Suprapubic skin (tissue), 4 donors: ENCODE measurements around the gene ANGEL2. TPM values are rescaled to one million over a fixed set of nuclear protein-coding genes. Genes with fewer than 3 reads are reported as not detected.

Experiments used
- DNase-seq, 2 donors: peaks; one replicate each; pipeline ENCODE4 v3.0.0-alpha.2; 2019; ENCODE audit warnings: low spot score in 2 of 2
- H3K27ac ChIP-seq: fragments of 200-600 bp; sonication (generic); one replicate; pipeline ENCODE4 v1.5.1; 2019
- H3K27me3 ChIP-seq: fragments of 200-600 bp; sonication (generic); one replicate; pipeline ENCODE4 v1.5.1; 2019
- H3K36me3 ChIP-seq: fragments of 200-600 bp; sonication (generic); one replicate; pipeline ENCODE4 v1.5.1; 2019
- H3K4me1 ChIP-seq: fragments of 200-600 bp; sonication (generic); one replicate; pipeline ENCODE4 v1.5.1; 2019
- H3K4me3 ChIP-seq: fragments of 200-600 bp; sonication (generic); one replicate; pipeline ENCODE4 v1.5.1; 2019; ENCODE audit warnings: mild to moderate bottlenecking
- H3K9me3 ChIP-seq: fragments of 200-600 bp; sonication (generic); one replicate; pipeline ENCODE4 v1.5.1; 2019
- CTCF ChIP-seq, 2 donors: fragments of 200-600 bp in 1 of 2; fragments of 450-650 bp in 1 of 2; sonication (generic) in 1 of 2; IDR thresholded peaks; one replicate each; pipeline ENCODE4 v1.5.1; 2016 to 2019; ENCODE audit warnings: antibody characterized with exemption in 2 of 2, mild to moderate bottlenecking in 1 of 2, moderate library complexity in 1 of 2
- EP300 ChIP-seq: sonication (generic); formaldehyde crosslinking; IDR thresholded peaks from one replicate; pipeline ENCODE4 v1.6.1; 2017; ENCODE audit warnings: antibody characterized with exemption
- POLR2A ChIP-seq, 2 donors: fragments of 450-650 bp; IDR thresholded peaks; one replicate each; pipeline ENCODE4 v1.6.1; 2017; ENCODE audit warnings: antibody characterized with exemption in 2 of 2, mild to moderate bottlenecking in 2 of 2, moderate library complexity in 2 of 2
- POLR2AphosphoS5 ChIP-seq, 3 donors: sonication (generic); formaldehyde crosslinking; IDR thresholded peaks; one replicate each; pipeline ENCODE4 v1.6.1; 2017; ENCODE audit warnings: antibody characterized with exemption in 3 of 3
- WGBS: methylation state at CpG from one replicate; pipeline ENCODE4 v1.1.5; 2018; 5-methylcytosine and 5-hydroxymethylcytosine counted together
- total RNA-seq, 4 donors: library from RNA; depleted of rRNA; stranded (reverse); fragments of >200 nt; gene quantifications; one replicate each; pipeline ENCODE4 v1.1.0, GENCODE V29; 2016

The ANGEL2 gene
- total RNA-seq, 4 donors from 2014 or later = 27.9 to 116 (median 36.0) TPM

GRCh38 chr1:212981571-212982328, 33.9 kb downstream of the ANGEL2 start:
- 52% methylated on average over 13 of the region's 13 CpGs for WGBS

GRCh38 chr1:212981025-212981495, 34.6 kb downstream of the ANGEL2 start:
- no peaks in the 10 kb centered on the region for H3K36me3 ChIP-seq
- no peaks in the 10 kb centered on the region for H3K9me3 ChIP-seq
- TF ChIP-seq CTCF (IDR thresholded peaks at IDR 0.05) (no peak), POLR2A (IDR thresholded peaks at IDR 0.05) (no peak), EP300 (no peak), POLR2AphosphoS5 (IDR thresholded peaks at IDR 0.05) (no peak)
- H3K27me3 ChIP-seq = no peaks in the 10 kb centered on the region
- WGBS = 45% methylated on average over 8 of the region's 11 CpGs
- no peak overlapping the region for H3K4me3 ChIP-seq
- DNase-seq = no peak
- peaks cover 18% of the 10 kb centered on the region for H3K4me1 ChIP-seq
- H3K27ac ChIP-seq = no peak overlapping the region

More at GRCh38 chr1:212981571-212982328, 33.9 kb downstream of the ANGEL2 start:
- Histone ChIP-seq H3K4me3 (no peak overlapping the region), H3K4me1 (peaks cover 18% of the 10 kb centered on the region), H3K27ac (no peak overlapping the region), H3K27me3 (no peaks in the 10 kb centered on the region), H3K9me3 (no peaks in the 10 kb centered on the region), H3K36me3 (no peaks in the 10 kb centered on the region)
- TF ChIP-seq POLR2AphosphoS5 (IDR thresholded peaks at IDR 0.05) (no peak), POLR2A (IDR thresholded peaks at IDR 0.05) (no peak), EP300 (no peak), CTCF (IDR thresholded peaks at IDR 0.05) (no peak)
- no peak for DNase-seq

- Histone ChIP-seq H3K4me1 (peaks cover 18% of the 10 kb centered on the region), H3K4me3 (no peak overlapping the region), H3K9me3 (no peaks in the 10 kb centered on the region), H3K27ac (no peak overlapping the region), H3K36me3 (no peaks in the 10 kb centered on the region), H3K27me3 (no peaks in the 10 kb centered on the region)
- no peak for DNase-seq
- TF ChIP-seq CTCF (IDR thresholded peaks at IDR 0.05) (no peak), EP300 (no peak), POLR2AphosphoS5 (IDR thresholded peaks at IDR 0.05) (no peak), POLR2A (IDR thresholded peaks at IDR 0.05) (no peak)
- 85% methylated on average over 7 of the region's 7 CpGs for WGBS
Observed at GRCh38 chr1:212980123-212980785, 35.4 kb downstream of the ANGEL2 start.

- TF ChIP-seq CTCF (IDR thresholded peaks at IDR 0.05) (no peak), EP300 (no peak), POLR2AphosphoS5 (IDR thresholded peaks at IDR 0.05) (no peak), POLR2A (IDR thresholded peaks at IDR 0.05) (no peak)
- no peaks in the 10 kb centered on the region for H3K9me3 ChIP-seq
- H3K36me3 ChIP-seq = no peaks in the 10 kb centered on the region
- peaks cover 18% of the 10 kb centered on the region for H3K4me1 ChIP-seq
- DNase-seq = no peak
- no peak overlapping the region for H3K4me3 ChIP-seq
- WGBS = 83% methylated on average over 14 of the region's 14 CpGs
- no peaks in the 10 kb centered on the region for H3K27me3 ChIP-seq
- no peak overlapping the region for H3K27ac ChIP-seq
Observed at GRCh38 chr1:212979340-212980122, 36.1 kb downstream of the ANGEL2 start.
